Activated CD8-positive, alpha-beta memory T cell treated with anti-CD3 and anti-CD28 coated beads for 4 hours (primary cell): Measurements from ENCODE around the gene HCN4.

Experiments
- DNase-seq, 2 donors: peaks; one replicate each; pipeline ENCODE4 v3.0.0-alpha.2; 2020; ENCODE audit warnings: low read depth in 2 of 2

Gene HCN4

DNA sequence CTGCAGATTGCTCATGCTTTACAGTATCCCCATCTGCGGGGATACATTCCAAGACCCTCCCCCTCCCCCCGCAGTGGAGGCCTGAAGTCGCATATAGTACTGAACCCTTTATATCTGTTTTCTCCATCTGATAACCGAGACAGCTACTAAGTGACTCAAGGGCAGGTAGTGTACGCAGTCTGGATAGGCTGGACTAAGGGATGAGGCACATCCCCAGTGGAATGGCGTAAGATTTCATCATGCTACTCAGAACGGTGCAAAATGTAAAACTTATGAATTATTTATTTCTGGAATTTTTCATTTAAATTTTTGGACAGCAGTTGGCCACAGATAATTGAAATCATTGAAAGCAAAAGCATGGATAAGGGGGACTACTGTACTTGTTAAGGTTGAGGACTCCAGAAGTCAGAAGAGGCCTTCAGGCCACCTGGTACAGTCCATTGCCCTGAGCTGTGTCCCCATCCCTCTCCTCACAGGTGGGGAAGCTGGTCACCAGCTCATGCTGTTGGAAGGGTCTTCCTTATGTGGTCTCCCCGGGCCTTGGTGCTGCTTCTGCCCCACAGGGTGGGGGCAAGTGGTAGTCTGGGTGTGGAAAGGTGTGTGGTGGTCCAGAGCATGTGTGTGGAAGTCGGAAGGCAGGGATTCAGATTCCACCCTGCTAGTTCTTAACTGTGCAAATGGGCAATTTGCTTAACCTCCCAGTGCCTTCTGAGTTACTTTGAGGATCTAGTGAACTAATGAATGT lies 72.0 kb downstream of the HCN4 start:
- no peak for DNase-seq

DNA sequence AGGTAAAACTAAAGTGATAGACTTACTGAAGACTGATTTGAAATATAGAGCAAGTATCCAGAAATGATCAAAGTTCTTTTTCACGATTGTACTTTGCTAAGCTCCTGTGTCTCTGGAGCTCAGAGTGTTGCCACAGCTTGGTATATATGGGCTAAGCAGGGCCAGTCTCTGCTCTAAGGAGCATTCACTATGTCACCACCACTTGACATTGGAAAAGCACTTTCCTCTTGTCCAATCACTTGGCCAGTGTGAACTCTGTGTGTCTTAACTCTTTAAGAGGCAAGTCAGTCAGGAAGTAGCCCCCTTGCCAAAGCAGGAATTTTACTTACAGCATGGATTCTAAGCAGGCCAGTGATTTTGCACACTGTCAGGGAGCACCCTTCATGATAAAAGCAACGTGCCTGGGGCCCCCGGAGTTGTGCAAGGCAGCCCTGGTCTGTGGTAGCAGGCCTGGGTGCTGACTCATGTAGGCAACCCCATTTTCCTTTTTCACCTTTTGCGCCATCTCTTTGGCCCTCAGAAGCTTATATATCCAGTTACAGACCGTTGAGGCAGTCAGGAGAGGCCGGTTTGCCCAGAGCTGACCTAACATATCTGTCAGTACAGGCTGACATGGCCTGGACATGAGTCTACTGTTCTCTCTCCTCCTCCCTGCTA lies 73.0 kb downstream of the HCN4 start:
- no peak for DNase-seq

GRCh38 chr15:73293773-73294172 lies 75.0 kb downstream of the HCN4 start:
- DNase-seq = no peak

- no peak for DNase-seq
Measured at GRCh38 chr15:73291441-73291840, 77.3 kb downstream of the HCN4 start.

- DNase-seq = no peak
Measured at GRCh38 chr15:73287019-73287418, 81.7 kb downstream of the HCN4 start.

- DNase-seq = no peak
Measured at GRCh38 chr15:73286311-73286710, 82.4 kb downstream of the HCN4 start.

DNA sequence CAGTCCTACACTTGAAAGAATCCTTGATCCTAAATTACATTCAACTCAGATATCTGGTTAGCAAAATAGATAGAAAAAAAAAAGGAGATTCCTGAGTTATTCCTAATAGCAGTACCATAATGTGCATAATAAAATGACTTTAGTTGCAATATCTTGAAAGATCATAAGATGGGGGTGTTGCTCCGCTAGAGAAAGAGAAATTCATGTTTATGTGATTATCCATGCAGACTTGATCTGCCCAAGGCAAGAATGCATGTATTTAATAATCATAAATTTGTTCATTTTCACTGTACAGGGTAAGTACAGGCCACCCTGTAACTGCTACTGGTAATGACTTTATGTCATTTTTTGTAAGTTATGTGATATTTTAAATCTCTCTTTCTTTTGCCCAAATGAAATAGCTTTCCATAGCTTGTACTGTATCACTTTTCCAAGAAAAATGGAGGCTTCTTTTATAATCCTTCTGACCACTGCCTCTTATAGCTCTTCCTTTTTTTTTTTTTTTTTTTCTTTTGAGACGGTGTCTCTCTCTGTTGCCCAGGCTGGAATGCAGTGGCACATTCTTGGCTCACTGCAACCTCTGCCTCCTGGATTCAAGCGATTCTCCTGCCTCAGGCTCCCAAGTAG lies 84.6 kb downstream of the HCN4 start:
- DNase-seq = no peak

DNA sequence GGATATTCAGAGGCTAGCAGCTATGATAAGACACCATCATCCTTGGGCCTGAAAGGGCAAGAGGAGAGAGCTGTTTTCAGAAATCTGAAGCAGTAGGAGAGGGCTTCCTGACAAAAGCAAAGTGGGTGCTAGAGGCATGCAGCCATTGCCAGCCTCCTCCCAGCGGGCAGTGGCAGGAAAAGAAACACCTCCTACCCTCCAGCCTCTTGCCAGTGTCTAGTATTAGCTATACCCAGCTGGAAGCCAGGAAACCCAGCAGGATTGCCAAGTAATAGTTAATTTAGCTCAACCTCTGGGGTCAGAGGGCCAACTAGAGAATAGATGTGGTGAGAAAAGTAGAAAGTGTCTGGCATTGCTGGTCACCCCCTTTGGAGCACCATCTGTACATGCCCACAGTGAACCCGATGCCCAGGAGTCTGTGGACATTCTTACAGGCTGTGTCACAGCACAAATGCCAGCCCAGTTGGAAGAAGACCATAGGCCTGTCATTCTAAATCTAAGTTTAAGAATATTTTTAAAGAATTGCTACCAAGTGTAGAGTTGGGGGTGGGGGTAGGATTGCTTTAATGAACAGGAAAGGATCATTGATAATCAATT lies 85.3 kb downstream of the HCN4 start:
- no peak for DNase-seq

DNA sequence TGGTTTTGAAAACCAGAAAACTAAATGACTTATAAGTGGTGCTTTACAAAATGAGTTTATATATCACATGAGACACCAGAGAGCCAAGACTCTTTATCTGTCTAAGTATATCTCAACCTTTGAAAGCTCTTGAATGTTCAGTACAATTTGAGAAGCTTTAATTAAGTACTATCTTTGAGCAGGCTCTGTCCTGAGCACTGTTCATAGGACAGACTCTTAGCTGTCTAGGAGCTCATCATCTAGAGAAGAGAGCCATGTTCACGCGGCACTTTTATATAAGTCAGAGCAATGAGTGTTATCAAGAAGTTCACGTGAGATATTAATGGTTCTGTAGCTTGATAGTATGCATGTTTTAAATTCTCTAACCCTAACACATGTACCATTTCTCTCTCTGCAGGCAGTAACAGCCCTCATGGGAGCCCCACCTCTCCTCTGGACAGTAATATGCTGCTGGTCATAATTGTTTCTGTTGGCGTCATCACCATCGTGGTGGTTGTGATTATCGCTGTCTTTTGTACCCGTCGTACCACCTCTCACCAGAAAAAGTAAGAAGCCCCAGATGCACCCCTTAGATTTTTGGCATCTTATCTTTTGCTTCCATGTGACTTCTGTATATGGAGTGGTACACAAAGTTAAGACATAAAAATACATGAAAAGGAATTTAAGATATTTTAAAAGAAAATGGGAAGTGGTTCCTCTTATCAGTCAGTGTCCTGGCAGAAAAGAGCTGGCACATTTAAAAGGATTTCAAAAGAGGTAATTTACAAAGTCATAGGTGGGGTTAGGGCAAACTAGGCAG lies 86.0 kb downstream of the HCN4 start:
- no peak for DNase-seq

DNA sequence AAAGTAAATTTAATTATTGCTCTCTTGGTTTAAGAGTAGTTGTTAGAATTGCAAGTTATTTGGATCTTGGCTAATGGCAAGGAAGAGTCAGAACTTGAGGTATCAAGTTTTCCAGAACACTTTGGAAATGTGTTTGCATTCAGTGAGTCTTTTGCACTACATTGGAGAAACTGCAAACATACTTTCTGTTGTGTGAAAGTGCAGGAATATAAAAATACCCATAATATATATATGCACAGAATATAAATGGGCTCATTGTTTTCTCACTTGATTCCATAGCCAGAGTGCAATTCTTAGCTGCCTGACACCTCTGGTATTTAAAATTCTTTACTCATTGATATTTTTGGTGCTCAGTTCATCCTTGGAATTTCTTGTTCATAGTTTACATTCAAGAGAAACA lies 92.9 kb downstream of the HCN4 start:
- no peak for DNase-seq

- DNase-seq = peak in 1 of 2 donors; percentile 4
Measured at GRCh38 chr15:73273181-73274002, 95.4 kb downstream of the HCN4 start.

- DNase-seq = no peak
Measured at GRCh38 chr15:73270366-73271097, 98.2 kb downstream of the HCN4 start.
